Ammon's horn (tissue), 1 donor: ENCODE data around the gene AIDA.
"Not testable (repeated sequence)": the region's sequence is repeated elsewhere in the genome, so short reads cannot be mapped to it uniquely, and the experiment has no call there.

Experiments
- DNase-seq: peaks from one replicate; pipeline ENCODE4 v3.0.0-alpha.2; 2016; ENCODE audit warnings: low spot score

AIDA gene, protein sequence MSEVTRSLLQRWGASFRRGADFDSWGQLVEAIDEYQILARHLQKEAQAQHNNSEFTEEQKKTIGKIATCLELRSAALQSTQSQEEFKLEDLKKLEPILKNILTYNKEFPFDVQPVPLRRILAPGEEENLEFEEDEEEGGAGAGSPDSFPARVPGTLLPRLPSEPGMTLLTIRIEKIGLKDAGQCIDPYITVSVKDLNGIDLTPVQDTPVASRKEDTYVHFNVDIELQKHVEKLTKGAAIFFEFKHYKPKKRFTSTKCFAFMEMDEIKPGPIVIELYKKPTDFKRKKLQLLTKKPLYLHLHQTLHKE

DNA sequence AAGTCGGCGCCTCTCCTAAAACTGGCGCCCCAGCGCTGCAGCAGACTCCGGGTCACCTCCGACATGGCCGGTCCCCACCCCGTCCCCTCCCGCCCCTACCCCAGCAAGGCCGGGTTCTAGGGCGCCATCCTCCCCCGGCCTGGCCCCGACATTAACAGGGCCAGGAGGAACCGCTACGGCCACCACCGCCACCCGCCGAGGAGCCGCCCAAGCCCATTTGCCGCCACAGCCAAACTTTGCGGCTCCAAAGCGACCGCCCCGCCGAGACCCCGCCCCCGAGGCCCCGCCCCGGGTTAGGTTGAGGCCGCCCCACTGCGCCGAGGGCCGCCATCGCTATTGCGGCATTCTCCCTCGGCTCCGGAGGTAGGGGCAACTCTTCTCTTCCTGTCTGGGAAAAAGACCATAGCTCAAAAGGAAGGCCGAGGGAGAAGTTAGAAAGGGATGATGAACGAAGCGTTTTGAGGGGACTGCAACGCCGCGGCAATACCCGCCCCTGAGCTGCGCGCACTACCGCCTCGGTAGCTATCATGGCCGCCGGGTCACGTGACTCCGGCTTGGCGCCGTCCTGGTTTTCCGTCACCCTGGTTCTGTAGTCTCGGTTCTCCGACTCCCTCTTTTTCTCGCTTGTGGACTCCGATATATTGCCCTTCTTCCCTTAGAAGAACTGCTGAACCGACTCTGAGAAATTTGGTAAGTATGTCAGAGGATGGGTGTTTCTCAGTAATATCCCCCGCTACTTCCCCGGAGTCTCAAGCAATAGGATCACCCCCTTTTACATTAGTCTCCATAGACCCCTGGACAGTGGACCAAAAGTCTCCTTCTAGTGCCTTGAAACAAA lies at the start of gene AIDA, which contains the start of gene BROX:
Gene AIDA (minus strand): TSS at position 239 of the 838 bp plus-strand sequence. CDS start 174 bp downstream, at position 65.
Gene BROX (plus strand): TSS at position 312 of the 838 bp plus-strand sequence. CDS start 3,136 bp downstream, outside the sequence.
- peak; percentile 93 for DNase-seq

- DNase-seq = no peak
Measured at GRCh38 chr1:222761083-222761482, 48.8 kb upstream of the AIDA start.

GRCh38 chr1:222759451-222760035 lies 47.3 kb upstream of the AIDA start:
- DNase-seq = no peak

- DNase-seq = no peak
Measured at GRCh38 chr1:222757646-222758268, 45.5 kb upstream of the AIDA start.

DNA sequence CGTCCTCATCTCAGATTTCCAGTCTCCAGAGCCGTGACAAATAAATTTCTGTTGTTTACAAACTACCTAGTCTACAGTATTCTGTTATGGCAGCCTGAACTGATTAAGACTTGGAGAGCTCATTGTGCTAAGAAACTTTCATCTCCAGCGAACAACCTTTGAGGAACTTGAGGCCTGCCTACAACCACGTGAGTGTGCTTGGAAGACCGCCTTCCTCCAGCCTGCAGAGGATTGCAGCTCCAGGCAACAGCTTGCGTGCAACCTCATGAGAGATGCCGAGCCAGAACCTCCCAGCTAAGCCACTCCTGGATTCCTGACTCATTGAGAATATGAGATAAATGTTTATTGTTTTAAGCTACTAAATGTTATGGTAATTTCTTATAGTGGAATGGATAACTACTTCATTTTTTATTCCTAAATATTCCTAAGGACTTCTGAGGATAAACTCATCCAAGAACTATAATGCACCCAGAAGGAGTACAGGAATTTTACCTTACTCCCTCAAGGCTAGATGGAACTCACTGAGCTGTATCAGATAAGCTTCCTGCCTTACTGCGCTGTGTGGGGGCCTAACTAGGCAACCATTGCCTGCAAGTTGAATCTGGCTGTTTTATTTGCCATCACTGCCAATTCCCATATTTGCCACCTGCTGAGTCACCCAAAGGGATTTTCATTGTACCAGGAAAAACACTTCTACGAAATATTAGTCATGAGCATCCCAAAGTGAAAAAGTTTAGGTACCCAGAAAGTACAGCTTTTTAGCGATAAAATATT lies 42.3 kb upstream of the AIDA start:
- peak; percentile 85 for DNase-seq

DNA sequence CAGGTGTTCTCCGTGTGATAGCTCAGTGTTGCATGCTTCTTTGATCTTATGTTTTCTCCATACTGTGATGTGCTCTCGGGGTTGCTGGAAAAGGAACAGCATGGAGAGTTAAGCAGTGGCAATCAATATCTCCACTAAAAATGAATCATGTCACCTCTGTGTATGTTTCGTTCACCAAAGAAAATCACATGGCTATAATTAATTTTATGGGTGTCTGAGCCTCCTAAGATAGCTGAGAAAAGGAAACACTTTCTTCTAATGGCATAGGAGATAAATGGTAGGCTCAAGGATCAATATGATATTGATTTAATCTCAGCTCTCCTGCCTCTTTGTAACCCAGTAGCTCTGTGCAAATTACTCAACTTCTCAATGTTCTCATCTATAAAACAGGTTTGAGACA lies 39.0 kb upstream of the AIDA start:
- no peak for DNase-seq

DNA sequence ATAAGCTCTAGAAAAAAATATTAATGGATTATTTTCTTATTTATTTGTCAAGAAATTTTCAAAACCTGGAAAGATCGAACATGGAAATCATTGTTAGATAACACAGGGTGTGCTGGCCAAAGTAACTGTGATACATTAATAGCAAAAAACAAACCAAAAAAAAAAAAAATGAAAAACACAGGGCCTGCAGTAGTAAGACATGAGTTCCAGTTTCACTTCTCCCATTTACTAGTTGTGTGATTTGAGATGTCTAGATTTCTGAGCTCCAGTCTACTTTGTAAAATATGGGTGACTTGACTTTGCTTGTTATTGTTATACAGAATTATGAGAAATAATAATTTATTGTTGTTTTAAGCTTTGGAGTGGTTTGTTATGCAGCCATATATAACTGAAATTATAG lies 38.4 kb upstream of the AIDA start:
- no peak for DNase-seq

DNA sequence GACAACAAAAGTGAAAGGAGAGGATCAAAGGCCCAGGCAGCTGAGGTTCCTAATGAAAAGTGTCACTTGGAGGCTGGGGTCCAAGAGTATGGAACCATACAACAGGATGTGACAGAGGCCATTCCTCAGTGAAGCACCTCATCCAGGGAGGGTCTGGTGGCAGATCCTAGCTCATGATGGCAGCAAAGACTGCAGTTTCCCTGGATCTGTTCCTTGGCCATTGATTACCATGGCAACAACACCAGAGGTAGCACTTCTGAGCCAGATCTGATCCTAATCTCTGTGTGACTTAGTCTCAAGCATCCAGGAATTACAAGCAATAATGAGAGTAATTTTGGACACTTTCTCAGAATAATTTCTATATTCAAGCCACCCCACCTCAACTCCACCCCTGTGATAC lies 37.6 kb upstream of the AIDA start:
- no peak for DNase-seq

- DNase-seq = not testable (repeated sequence)
Measured at GRCh38 chr1:222741630-222742457, 29.6 kb upstream of the AIDA start.

DNA sequence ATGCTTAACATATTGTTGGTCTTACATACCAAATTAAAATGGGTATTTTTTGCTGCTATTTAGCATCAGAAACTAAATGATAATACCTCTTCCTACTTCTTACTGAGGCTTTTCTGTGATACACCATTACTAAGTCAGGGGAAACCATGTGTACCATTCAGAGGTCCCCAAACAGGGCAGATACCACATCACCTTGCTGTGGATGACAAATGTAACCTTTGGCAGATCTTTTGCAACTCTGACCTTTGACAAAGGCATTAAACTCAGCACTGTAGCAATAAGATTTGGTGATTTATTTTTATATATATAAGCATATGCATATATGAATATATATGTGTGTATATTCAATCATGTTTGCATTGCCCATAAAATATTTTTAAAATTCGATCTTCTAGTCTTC lies 27.6 kb upstream of the AIDA start:
- no peak for DNase-seq

- DNase-seq = no peak
Measured at GRCh38 chr1:222739465-222739864, 27.2 kb upstream of the AIDA start.

- DNase-seq = no peak
Measured at GRCh38 chr1:222736972-222737371, 24.7 kb upstream of the AIDA start, which contains the start of gene FAM177B. Gene FAM177B (plus strand): TSS chr1:222737202. CDS start chr1:222746546, 9,344 bp downstream.

- DNase-seq = no peak
Measured at GRCh38 chr1:222736470-222736869, 24.2 kb upstream of the AIDA start.

- DNase-seq = no peak
Measured at GRCh38 chr1:222734740-222735139, 22.4 kb upstream of the AIDA start.

DNA sequence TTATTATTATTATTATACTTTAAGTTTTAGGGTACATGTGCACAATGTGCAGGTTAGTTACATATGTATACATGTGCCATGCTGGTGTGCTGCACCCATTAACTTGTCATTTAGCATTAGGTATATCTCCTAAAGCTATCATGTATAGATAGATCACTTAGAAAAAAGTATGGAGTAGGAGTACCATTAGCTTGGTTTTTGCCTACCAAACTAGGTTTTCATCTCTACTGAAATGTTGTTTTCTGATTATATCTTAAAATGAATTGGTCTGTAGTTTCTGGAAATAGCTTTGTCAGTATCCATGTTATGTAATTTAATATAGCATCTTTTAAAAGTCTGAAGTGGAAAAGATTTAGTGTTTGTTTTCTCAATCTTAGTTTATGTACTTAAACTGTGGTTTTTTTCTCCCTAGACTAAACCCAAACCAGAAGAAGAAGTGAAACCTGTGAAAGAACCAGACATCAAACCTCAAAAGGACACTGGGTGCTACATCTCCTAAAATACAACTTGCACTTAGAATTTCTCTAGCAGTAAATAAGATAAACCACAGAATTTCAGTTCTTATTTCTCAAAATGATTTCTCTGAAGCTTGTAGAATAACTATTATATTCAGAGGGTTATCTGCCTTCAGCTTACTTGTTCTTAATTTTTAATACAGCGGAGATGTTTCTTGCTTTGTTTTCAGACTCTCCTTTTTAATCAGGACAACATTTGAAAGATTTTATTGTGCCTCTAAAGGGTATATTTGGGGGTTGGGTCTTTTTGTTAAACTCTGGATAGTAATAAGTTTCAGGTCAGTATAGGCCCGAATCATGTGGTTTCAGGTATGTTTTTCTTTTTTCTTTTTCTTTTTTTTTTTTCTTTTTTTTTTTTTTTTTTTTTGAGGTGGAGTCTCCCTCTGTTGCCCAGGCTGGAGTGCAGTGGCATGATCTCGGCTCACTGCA lies 20.2 kb upstream of the AIDA start:
- peak; percentile 36 for DNase-seq

DNA sequence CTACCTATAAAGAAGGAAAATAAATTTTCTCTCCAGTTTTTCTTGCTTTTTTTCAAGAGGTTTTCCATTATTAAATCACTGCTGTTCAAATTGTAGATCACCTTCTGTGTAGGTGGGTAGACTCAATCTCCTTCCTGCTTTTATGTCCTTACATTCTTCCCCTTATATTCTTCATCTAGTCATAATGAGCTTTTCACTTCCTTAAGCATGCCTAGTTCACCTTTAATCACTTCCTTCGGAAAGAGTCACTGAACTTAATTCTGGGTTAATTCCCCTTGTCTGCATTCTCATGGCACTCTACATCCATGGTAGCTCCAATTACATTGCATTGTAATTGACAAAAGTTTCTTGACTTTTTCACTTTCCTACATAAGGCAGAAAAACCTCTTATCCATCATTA lies 18.6 kb upstream of the AIDA start:
- DNase-seq = no peak

GRCh38 chr1:222728746-222729145 lies 16.5 kb upstream of the AIDA start:
- DNase-seq = peak; percentile 58

GRCh38 chr1:222716393-222716792 lies 4.1 kb upstream of the AIDA start:
- DNase-seq = no peak
